Brain pericyte (primary cell): ENCODE measurements around the gene CPSF4L.

ENCODE experiments used
- DNase-seq: peaks from one replicate; pipeline ENCODE4 v3.0.0-alpha.2; 2012; ENCODE audit warnings: low read depth, low spot score

The CPSF4L gene

DNA sequence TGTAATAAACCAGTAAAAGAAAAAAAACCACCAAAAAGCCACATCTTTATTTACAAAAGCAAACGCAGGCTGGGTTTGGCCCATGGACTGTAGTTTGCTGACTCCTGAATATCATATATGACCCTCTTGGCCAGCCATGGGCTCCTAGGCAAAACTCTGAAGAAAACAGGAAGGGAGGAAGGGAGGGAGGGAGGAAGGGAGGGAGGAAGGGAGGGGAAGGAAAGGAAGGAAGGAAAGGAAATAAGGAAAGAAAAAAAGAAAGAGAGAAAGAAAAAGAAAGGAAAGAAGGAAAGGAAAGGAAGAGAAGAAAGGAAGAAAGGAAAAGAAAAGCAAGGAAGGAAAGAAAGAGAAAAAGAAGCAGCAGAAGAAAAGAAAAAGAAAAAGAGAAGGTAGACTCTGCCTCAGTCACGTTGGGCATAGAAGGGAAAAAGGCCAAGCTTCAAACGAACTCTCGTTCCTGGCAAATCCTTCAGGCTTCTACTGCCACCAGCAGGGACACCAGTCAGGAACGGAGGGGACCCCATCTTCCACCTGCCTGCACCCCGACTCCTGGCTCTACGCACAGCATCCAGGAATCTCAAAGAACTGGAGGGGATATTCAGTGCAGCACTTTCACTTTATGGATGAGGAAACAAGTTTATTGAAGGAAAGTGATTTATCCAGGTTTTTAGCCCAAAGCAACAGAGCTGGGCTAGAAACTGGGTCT is 28.0 kb upstream of the CPSF4L start:
- no peak for DNase-seq

DNA sequence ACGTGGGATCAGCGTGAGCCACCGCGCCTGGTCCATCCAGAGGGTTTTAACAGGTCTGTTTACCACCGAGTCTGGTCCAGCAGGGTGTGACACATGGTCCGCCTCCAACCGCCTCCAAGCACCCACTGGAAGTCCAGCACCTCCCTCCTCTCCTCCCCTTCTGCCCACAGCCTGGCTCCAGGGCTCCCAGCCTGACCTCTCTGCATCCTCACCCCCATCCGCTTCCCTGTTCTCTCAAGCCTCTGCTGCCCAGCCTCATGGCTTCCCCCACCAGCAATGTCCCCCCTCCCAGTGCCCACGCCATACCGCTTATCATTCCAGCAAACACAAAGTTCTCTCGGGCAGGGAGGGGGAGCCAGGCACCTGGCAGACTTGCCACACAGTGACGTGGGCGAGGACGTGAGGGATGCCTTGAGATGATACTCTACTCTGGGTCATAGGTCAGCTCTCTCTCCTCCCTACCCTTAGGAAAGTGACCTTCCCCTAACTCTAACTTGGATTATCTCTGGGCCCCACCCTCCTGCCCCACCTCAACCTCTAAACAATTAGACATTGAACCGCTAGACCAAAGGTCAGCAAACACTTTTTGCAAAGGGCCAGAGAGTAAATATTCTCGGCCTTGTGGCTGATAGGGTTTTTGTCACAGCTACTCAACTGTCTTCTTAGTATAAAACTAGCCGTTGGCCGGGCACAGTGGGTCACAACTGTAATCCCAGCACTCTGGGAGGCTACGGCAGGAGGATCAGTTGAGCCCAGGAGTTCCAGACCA is 27.0 kb upstream of the CPSF4L start:
- no peak for DNase-seq

DNA sequence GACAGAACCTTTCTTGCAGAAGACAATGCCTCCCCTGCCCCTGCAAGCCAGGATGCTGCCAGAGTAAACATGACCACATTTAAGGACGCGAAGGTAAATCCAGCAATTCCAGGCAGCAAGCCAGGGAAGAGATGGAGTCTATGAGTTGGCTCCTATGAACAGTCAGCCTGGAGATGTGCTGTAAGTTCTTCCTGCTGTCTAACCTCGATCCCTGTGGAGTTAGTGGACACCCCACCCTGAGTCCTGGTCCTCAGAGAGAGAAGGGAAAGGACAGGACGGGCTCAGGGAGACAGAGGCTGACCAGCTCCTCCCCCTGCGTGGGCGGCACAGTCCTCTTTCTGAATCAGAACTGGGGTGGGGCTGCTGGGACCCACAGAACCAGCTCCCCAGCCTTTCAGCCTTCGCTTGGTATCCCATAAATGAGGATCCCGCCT is 25.2 kb upstream of the CPSF4L start:
- no peak for DNase-seq

DNA sequence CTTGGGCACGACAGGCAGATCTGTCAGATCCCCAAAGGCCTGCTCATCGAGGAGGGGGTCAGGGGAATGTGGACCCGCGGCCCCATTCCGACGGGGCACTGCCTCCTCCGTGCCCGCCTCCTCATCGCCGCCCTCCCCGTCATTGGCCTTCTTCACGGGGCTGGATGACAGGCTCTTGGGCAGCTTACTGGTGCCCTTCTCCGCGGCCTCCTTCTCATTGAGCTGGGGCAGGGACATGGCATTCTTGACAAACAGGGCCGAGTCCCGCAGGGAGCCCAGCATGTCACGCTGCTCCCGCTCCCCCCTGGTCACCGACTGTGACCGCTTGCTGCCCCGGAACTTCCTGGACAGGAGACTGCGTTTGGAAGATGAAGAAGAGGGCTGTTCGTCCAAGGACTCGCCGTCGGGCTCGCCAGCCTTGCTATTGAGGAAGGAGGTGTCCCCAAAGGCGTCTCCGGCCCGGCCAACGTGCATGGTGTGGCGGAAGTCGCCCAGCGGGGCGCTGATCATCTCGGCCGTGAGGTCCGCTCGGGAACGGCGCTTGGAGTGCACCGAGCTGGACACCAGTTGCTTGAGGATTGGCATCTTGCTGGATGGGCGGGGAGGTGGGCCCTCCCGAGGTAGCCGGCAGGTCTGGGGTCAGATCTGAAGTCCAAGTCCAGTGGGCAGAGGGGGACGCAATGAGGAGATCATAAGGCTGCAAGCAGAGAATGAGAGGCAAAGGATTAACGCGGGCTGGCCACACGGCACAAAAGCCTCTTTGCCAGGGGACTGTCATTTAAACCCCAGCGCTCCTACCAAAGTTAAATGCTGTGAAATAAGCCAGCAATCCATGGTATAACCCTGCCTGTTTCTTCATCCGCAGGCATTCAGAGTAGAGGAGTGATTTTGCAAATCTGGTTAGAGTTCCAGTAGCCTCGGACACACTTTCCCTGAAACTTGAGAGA is 24.5 kb upstream of the CPSF4L start:
- no peak for DNase-seq

DNA sequence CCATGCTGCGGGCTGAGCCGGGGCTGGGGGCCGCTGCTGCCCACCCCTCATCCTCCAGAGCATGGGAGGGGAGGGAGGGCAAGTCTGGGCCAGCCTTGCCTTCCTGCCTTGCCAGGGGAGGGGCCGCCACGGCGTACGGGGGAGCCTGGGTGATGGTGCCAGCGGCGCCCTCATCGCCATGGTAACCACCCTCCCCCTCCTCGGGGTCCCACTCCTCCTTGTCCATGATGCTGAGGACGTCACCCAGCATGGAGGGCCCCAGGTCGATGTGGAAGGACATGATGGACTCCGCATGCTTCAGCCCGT is 23.9 kb upstream of the CPSF4L start:
- DNase-seq, result no peak

DNA sequence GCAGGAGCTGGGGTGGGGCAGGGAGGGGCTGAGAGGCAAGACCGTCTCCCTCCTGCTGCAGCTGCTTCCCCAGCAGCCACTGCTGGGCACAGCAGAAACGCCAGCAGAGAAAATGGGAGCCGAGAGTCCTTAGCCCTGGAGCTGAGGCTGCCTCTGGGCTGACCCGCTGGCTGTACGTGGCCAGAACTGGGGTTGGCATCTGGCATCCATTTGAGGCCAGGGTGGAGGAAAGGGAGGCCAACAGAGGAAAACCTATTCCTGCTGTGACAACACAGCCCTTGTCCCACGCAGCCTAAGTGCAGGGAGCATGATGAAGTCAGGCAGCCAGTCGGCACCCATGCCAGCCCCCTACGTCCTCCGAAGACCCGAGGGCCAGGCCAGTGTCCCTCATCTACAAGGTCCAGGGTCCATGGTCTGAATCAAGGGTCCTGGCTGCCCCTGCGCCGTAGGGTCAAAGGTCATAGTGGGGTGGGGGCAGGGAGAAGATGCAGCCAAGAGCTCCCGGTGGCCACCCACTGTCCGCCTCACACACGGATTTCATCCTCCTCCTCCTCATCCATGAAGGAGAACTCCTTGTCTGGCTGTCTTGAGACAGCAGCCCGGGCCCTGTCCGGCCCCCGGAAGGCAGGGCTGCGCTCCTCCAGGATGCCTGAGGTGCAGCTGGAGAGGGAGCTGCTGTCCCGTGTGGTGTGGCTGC is 23.4 kb upstream of the CPSF4L start:
- DNase-seq, result no peak

DNA sequence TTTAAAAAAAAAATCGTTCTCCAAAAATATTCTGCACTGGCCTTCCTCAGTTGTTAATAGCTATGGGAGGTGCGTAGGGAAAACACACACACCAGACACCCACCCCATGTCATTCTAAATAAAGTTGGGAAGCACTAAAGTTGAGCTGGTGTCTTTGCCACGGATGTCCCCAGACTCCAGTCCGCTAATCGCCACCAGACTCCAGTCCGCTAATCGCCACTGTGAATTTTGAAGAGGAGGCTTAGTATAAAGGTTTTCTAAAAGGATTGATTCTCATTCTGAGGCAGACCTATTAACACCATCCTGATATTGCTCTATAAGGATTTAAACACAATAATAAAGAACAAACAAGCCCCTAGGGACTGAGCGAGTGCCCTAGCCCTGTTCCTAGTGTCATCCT is 22.7 kb upstream of the CPSF4L start:
- no peak for DNase-seq

DNA sequence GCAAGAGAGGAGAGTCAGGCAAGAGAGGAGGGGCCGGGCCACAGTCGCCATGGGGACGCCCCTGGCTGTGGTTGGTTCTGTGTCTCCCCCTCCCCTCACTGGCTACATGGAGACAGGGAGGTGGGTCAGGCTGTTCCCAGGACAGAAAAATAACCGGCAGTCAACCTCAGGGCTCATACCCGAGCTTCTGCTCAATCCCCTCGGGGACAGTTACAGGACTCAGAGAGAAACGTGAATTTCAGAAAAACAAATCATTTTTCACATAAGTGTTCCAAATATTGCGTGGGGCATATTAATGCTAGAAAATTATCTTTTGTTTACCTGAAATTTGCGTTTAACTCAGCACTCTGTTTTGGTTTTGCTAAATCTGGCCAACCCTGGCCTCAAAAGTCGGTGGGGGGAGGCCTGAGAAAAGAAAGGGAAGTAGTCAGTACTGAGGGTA is 22.2 kb upstream of the CPSF4L start:
- DNase-seq, result no peak

DNA sequence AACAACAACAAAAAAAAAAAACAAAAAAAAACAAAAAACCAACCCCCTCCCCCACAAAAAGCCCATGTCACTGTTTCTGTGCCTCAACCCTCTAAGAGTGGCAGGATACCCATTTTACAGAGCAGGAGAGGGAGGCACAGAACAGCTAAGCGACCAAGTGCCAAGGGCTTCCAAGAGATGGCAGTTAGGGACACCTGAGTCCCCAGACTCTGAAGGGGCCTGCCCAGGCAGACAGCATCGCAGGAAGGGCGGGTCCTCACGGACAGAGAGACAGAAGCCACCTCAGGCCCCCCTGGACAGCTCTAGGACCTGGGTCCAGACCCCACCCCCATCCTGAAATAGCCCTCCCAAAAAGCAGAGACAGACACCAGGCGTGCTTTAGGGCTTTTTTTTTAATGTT is 21.6 kb upstream of the CPSF4L start:
- no peak for DNase-seq

DNA sequence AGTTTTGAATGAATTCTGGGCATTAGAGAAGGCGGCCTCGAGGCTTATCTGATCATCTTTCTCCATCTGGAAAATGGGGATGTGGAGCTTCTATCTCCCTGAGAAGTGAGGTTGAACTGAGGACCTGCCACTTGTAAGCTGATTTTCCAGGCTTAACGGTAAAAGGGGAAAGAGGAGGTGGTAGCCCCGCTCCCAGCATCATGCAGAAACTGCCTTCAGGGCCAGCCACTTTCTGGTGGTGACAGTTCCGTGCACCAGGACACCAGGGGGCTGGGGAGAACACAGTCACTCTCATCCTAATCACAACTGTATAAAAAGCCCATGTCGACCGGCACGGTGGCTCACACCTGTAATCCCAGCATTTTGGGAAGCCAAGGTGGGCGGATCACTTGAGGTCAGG is 20.9 kb upstream of the CPSF4L start:
- DNase-seq, result no peak

DNA sequence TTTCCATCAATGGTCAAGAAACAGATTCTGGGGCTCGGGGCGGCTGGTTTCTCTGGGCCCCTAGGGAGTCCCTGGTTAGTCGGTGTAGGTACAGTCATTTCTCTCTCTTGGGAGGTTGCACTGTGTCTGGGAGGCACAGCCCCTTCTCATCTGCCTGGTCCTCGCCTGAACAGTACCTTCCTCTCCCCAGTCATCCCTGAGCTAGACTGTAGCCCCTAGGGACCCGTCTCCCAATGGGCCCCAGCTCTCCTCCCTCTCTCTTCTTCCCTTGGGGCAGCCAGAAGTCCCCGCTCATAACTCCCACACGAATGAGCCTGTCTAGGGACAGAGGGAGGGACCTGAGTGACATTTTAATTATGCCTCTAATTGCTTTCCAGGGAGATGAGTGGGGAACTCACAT is 20.2 kb upstream of the CPSF4L start:
- DNase-seq, result no peak

DNA sequence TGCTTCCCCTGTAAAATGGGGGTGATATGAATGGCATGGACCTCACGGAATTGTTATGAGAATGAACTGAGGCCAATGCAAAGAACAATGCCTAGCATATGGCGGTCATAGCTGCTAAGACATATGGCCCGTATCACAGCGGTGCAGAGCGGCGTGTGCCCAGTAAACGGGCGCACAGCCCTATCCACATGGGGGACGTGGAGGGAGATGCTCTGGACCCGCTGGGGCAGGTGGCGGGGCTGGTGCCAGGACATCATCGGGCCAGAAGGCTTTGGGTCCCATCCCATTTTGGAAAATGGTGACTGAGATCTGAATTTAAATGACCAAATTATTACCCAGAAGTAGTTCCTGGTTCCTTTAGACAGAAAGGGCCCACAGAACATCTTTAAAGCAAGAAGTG is 18.5 kb upstream of the CPSF4L start:
- no peak for DNase-seq

DNA sequence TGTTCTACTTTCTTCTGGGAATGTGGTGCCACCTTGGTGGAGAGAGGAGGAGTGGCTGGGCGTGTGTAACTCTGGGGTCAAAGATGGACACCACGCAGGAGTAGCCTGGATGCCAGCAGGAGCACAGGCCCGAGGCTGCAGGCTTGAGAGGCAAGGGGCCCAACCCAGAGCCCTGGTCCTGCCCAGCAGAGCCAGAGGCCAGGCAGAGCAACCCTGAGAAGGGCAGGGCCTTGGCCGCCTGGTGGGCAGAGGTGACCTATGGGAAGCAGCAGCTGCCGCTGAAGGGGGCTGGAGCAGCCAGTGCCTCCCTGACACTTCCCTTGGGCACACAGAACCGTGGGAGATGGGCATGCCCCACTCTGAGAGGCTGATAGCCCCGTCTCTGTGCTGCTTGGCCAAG is 18.0 kb upstream of the CPSF4L start:
- no peak for DNase-seq

DNA sequence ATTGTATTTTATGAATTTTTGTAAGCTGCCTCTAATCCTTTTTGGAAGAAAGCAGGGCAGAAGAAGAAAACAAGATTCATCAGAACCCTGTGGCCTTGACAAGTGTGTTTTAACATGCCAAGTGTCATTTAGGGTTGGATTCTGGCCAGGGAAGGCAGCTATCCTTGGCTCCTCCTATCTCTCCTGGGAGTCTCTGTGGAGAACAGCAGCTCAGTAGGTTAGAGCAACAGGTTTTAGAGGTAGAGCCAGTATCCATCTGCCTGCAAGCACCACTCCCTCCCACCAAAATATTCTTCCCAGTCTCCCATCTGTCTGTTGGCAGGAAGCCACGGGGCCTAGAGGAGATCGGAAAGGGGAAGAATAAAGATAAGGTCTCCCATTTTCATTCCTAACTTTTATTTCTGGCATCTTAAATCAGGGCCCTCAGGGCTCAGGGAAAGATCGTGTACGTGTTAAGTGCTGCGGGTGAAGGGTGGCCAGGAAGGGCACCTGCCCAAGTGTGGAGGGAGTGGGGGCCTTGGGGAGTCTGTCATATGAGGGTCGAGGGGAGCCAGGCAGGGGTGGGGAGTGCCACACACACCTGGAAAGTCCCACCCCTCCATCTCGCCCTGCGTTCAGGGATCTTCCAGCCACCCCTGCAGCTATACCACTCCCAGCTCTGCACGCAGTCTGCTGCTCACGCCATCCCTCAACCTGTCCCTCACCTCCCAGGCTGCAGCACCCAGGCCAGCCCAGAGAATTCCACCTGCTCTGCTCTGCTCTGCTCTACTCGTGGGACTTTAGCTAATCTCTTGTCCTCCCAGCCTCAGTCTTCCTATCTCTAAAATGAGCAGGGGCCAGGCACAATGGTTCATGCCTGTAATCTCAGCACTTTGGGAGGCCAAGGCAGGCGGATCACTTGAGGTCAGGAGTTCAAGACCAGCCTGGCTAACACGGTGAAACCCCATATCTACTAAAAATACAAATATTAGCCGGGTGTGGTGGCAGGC is 17.1 kb upstream of the CPSF4L start:
- DNase-seq, result no peak

DNA sequence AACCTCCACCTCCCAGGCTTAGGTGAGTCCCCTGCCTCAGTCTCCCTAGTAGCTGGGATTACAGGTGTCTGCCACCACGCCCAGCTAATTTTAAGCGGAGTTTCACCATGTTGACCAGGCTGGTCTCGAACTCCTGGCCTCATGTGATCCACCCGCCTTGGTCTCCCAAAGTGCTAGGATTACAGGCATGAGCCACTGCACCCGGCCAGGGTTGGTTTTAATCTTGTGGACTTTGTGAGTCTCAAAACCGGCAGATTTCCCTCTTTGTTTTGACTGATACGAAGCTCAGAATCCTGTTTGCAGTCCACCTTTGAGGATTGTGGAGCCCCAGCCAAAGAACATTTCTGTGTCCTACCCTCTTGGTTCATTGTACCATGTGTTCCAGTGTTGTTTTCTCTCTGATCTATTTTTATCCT is 16.4 kb upstream of the CPSF4L start:
- DNase-seq, result no peak

DNA sequence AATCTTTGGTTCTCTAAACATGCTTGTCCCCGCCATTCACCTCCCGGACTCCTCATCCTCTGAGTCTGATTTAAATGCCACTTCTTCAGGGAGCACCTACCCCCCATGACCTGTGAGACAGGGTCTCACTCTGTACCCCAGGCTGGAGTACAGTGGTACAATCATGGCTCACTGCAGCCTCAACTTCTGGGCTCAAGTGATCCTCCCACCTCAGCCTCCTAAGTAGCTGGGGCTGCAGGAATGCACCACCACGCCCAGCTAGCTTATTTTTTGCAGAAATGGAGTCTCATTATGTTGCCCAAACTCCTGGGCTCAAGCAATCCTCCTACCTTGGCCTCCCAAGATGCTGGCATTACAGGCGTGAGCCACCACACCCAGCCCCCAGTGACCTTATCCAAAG is 12.8 kb upstream of the CPSF4L start:
- no peak for DNase-seq

DNA sequence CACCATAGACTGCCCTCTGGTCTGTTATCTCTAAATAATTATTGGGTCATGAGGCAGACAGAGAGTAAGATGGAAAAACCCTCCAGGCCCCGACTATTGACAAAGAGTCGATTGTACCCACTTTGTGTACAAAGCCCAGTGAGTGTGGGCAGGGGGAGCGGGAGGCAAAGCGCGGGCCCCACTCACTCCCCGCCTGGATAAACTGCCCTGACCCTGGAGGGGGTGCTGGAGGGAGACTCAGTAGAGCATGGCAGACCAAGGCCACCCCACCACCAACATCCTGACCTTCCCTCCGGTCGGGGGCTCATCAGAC is 11.2 kb upstream of the CPSF4L start:
- no peak for DNase-seq

DNA sequence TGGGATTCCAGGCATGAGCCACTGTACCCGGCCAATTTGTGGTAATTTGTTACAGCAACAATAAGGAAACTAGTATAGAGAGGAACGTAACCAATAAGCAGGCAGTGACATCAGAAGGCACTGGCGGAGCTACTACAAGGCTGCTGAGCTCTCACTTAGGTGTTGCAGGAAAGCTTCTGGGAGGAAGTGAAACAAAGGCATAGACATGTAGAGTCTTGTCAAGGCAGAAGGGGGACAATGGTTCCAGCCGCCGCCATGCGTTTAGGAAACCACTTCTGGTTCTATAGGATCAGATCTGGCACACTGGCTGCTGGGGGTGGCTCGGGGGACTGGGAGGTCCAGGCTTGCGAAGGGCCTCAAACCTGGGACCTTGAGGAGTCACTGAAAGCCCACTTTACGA is 9.4 kb upstream of the CPSF4L start:
- DNase-seq, result no peak

DNA sequence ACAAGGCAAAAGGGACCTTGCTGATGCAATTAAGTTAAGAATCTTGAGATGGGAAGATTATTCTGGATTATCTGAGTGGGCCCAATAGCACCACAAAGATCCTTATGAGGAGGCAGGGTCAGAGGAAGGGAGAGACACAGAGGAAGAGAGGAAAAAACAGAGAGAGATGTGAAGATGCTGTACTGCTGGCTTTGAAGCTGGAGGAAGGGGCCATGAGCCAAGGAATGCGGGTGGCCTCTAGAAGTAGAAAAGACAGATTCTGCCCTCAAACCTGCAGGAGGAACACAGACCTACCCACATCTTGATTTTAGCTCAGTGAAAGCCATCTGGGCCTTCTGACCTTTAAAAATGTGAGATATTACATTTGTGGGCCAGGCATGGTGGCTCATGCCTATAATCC is 8.1 kb upstream of the CPSF4L start:
- DNase-seq, result no peak

DNA sequence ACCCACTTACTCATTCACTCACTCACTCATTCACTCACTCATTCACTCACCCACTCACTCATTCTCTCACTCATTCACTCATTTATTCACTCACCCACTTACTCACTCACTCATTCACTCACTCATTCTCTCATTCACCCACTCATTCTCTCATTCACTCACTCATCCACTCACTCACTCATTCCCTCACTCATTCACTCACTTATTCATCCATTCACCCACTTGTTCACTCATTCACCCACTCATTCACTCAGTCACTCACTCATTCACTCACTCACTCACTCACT is 7.6 kb upstream of the CPSF4L start:
- no peak for DNase-seq
